Neural progenitor cell (in vitro differentiated cells): Measurements from ENCODE around the gene ABHD1.

Experiments
- EZH2phosphoT487 ChIP-seq: fragments of 200-600 bp; sonication (generic); IDR thresholded peaks from 2 replicates; pipeline ENCODE4 v1.6.1; 2017; ENCODE audit warnings: antibody characterized with exemption
- TF ChIP-seq, protein P1 (sequence below): fragments of 200-600 bp; sonication (generic); IDR thresholded peaks from 2 replicates; pipeline ENCODE4 v1.5.1; 2017; ENCODE audit warnings: antibody characterized with exemption, mild to moderate bottlenecking

GRCh38 chr2:27108221-27108620 is 15.4 kb upstream of the ABHD1 start:
- TF ChIP-seq, protein P1, sequence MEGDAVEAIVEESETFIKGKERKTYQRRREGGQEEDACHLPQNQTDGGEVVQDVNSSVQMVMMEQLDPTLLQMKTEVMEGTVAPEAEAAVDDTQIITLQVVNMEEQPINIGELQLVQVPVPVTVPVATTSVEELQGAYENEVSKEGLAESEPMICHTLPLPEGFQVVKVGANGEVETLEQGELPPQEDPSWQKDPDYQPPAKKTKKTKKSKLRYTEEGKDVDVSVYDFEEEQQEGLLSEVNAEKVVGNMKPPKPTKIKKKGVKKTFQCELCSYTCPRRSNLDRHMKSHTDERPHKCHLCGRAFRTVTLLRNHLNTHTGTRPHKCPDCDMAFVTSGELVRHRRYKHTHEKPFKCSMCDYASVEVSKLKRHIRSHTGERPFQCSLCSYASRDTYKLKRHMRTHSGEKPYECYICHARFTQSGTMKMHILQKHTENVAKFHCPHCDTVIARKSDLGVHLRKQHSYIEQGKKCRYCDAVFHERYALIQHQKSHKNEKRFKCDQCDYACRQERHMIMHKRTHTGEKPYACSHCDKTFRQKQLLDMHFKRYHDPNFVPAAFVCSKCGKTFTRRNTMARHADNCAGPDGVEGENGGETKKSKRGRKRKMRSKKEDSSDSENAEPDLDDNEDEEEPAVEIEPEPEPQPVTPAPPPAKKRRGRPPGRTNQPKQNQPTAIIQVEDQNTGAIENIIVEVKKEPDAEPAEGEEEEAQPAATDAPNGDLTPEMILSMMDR, result no peak
- TF ChIP-seq EZH2phosphoT487, result no peak
